GM23338 (cell line): ENCODE data around the gene ATXN7L1. TPM values are rescaled to one million over a fixed set of nuclear protein-coding genes. Genes with fewer than 3 reads are reported as not detected.

Source experiments
- ATAC-seq: fragments of 200-7000 bp; cut with Tn5 transposase; 3 replicates; pipeline ENCODE4 v1.9.1; 2020
- DNase-seq: peaks from one replicate; pipeline ENCODE4 v3.0.0-alpha.2; 2015; ENCODE audit warnings: low spot score
- H2AFZ ChIP-seq: fragments of 200-600 bp; sonication (generic); 2 replicates; pipeline ENCODE4 v1.8.0; 2016; ENCODE audit warnings: antibody characterized with exemption, mild to moderate bottlenecking, moderate library complexity
- H3F3A ChIP-seq: fragments of 200-600 bp; sonication (generic); replicated peaks from 2 replicates; pipeline ENCODE4 v1.8.0; 2017; ENCODE audit warnings: antibody characterized with exemption, mixed run types, low read depth
- H3K27ac ChIP-seq: fragments of 200-600 bp; sonication (generic); 2 replicates; pipeline ENCODE4 v1.6.1; 2016; ENCODE audit warnings: low read depth
- H3K27me3 ChIP-seq: fragments of 200-600 bp; sonication (generic); 2 replicates; pipeline ENCODE4 v1.8.0; 2016; ENCODE audit warnings: mild to moderate bottlenecking, mixed run types, moderate library complexity; ENCODE audit not compliant: insufficient read depth
- H3K36me3 ChIP-seq: fragments of 200-600 bp; sonication (generic); 2 replicates; pipeline ENCODE4 v1.8.0; 2016; ENCODE audit warnings: mild to moderate bottlenecking; ENCODE audit not compliant: insufficient read depth
- H3K4me1 ChIP-seq: fragments of 200-600 bp; sonication (generic); 2 replicates; pipeline ENCODE4 v1.8.0; 2016; ENCODE audit warnings: mild to moderate bottlenecking, moderate library complexity; ENCODE audit not compliant: insufficient read depth
- H3K4me2 ChIP-seq: fragments of 200-600 bp; sonication (generic); 2 replicates; pipeline ENCODE4 v1.7.1; 2017; ENCODE audit warnings: mixed run types
- H3K4me3 ChIP-seq: fragments of 200-600 bp; sonication (generic); 2 replicates; pipeline ENCODE4 v1.6.1; 2016; ENCODE audit warnings: mixed run types
- H3K79me2 ChIP-seq: fragments of 200-600 bp; sonication (generic); replicated peaks from 2 replicates; pipeline ENCODE4 v1.8.0; 2017; ENCODE audit warnings: mild to moderate bottlenecking; ENCODE audit not compliant: insufficient read depth
- H3K9me2 ChIP-seq: fragments of 200-600 bp; sonication (generic); 2 replicates; pipeline ENCODE4 v1.8.0; 2017; ENCODE audit not compliant: insufficient read depth
- H4K20me1 ChIP-seq: fragments of 200-600 bp; sonication (generic); replicated peaks from 2 replicates; pipeline ENCODE4 v1.8.0; 2017; ENCODE audit warnings: mild to moderate bottlenecking; ENCODE audit not compliant: insufficient read depth
- H3K27ac Mint-ChIP-seq: 2 replicates; pipeline ENCODE4 v1.8.0; 2020; ENCODE audit warnings: inconsistent platforms, mild to moderate bottlenecking, moderate library complexity, mixed read lengths
- H3K27me3 Mint-ChIP-seq: 3 replicates; pipeline ENCODE4 v1.8.0; 2022; ENCODE audit warnings: low read depth, mild to moderate bottlenecking, moderate library complexity, mixed read lengths, inconsistent platforms; ENCODE audit not compliant: insufficient read depth, poor library complexity
- H3K36me3 Mint-ChIP-seq: 3 replicates; pipeline ENCODE4 v1.8.0; 2021; ENCODE audit warnings: low read depth, mild to moderate bottlenecking, inconsistent platforms, moderate library complexity, mixed read lengths
- H3K4me1 Mint-ChIP-seq: 3 replicates; pipeline ENCODE4 v1.8.0; 2020; ENCODE audit warnings: mild to moderate bottlenecking, inconsistent platforms, mixed read lengths
- H3K4me3 Mint-ChIP-seq: 3 replicates; pipeline ENCODE4 v1.8.0; 2021; ENCODE audit warnings: moderate library complexity, mild to moderate bottlenecking, inconsistent platforms, mixed read lengths
- H3K9me3 Mint-ChIP-seq: 3 replicates; pipeline ENCODE4 v1.8.0; 2020; ENCODE audit warnings: moderate library complexity, mild to moderate bottlenecking, inconsistent platforms, mixed read lengths
- ETS1 ChIP-seq: IDR thresholded peaks from 2 replicates; pipeline ENCODE4 v1.6.1; 2016; ENCODE audit warnings: antibody characterized with exemption
- JUNB ChIP-seq: IDR thresholded peaks from one replicate; pipeline ENCODE4 v1.6.1; 2016; ENCODE audit warnings: antibody characterized with exemption; ENCODE audit not compliant: unreplicated experiment
- REST ChIP-seq: IDR thresholded peaks from one replicate; pipeline ENCODE4 v1.6.1; 2018; ENCODE audit warnings: antibody characterized with exemption; ENCODE audit not compliant: unreplicated experiment
- STAT1 ChIP-seq: IDR thresholded peaks from one replicate; pipeline ENCODE4 v1.6.1; 2016; ENCODE audit warnings: antibody characterized with exemption; ENCODE audit not compliant: unreplicated experiment
- ZNF331 ChIP-seq: fragments of 250-450 bp; sonication (Bioruptor Pico); IDR thresholded peaks from 2 replicates; pipeline ENCODE4 v1.5.0; 2020; ENCODE audit warnings: low read depth, mild to moderate bottlenecking, moderate library complexity
- polyA plus RNA-seq: library from polyadenylated mRNA; unstranded; fragments of >200 nt; fragmentation: Nextera tagmentation; extraction: Ambion mirVana; gene quantifications from 2 replicates; pipeline ENCODE4 v1.2.1, GENCODE V29; 2016
- total RNA-seq: library from RNA; depleted of rRNA; stranded (reverse); fragments of >200 nt; shearing (Covaris generic); gene quantifications from 2 replicates; pipeline ENCODE4 v1.2.3, GENCODE V29; 2014

The ATXN7L1 gene
- total and polyA plus RNA-seq, 2 experiments from 2014 or later, result 22.8 to 29.8 TPM

- TF ChIP-seq ETS1, result no peak
Observed at GRCh38 chr7:105802604-105803428, 73.6 kb downstream of the ATXN7L1 start (continued).

- Mint-ChIP-seq H3K4me1 (peaks cover 66% of the 10 kb centered on the region), H3K27ac (no peak overlapping the region), H3K4me3 (no peak overlapping the region), H3K9me3 (no peaks in the 10 kb centered on the region), H3K27me3 (peaks cover 7% of the 10 kb centered on the region), H3K36me3 (peaks cover 3% of the 10 kb centered on the region; the same call in 2 of the 3 replicates)
- Histone ChIP-seq H3K79me2 (peaks cover 18% of the 10 kb centered on the region), H3K27me3 (no peaks in the 10 kb centered on the region), H2AFZ (no peak overlapping the region), H4K20me1 (peaks cover 25% of the 10 kb centered on the region; the same call in 1 of the 2 replicates), H3K4me3 (no peak overlapping the region), H3K4me2 (no peak overlapping the region), H3F3A (0 out of 2 replicates have a peak, but pooled peaks cover 5% of the 10 kb centered on the region), H3K27ac (no peak overlapping the region), H3K36me3 (no peaks in the 10 kb centered on the region), H3K9me2 (no peaks in the 10 kb centered on the region; the same call in 1 of the 2 replicates), H3K4me1 (peaks cover 45% of the 10 kb centered on the region)
- TF ChIP-seq STAT1 (no peak), REST (no peak), JUNB (no peak)
- DNase-seq (no peak), ATAC-seq (no peak)
Observed at GRCh38 chr7:105800849-105801534, 75.4 kb downstream of the ATXN7L1 start.

- Mint-ChIP-seq H3K27ac (no peak overlapping the region), H3K4me1 (peaks cover 62% of the 10 kb centered on the region), H3K36me3 (peaks cover 7% of the 10 kb centered on the region; the same call in 2 of the 3 replicates), H3K27me3 (peaks cover 7% of the 10 kb centered on the region), H3K4me3 (no peak overlapping the region), H3K9me3 (no peaks in the 10 kb centered on the region)
- Histone ChIP-seq H3F3A (0 out of 2 replicates have a peak, but pooled peaks cover 7% of the 10 kb centered on the region), H3K27me3 (no peaks in the 10 kb centered on the region), H2AFZ (no peak overlapping the region), H3K4me1 (peaks cover 40% of the 10 kb centered on the region), H3K9me2 (no peaks in the 10 kb centered on the region; the same call in 1 of the 2 replicates), H3K79me2 (peaks cover 18% of the 10 kb centered on the region), H3K4me3 (no peak overlapping the region), H3K36me3 (no peaks in the 10 kb centered on the region), H4K20me1 (peaks cover 25% of the 10 kb centered on the region; the same call in 1 of the 2 replicates), H3K27ac (no peak overlapping the region), H3K4me2 (no peak overlapping the region)
- no peak for DNase-seq
- ATAC-seq, result no peak
- TF ChIP-seq STAT1 (no peak), REST (no peak), ZNF331 (CRISPR knock-in tag) (no peak)
Observed at GRCh38 chr7:105800442-105800841, 76.0 kb downstream of the ATXN7L1 start.
